Measurements from ENCODE around the gene CYP27A1. TPM values are rescaled to one million over a fixed set of nuclear protein-coding genes. Genes with fewer than 3 reads are reported as not detected.

Gene CYP27A1
- total RNA-seq, 4 donors from 2014 or later: 1.7 to 11.2 (median 6.4) TPM

DNA sequence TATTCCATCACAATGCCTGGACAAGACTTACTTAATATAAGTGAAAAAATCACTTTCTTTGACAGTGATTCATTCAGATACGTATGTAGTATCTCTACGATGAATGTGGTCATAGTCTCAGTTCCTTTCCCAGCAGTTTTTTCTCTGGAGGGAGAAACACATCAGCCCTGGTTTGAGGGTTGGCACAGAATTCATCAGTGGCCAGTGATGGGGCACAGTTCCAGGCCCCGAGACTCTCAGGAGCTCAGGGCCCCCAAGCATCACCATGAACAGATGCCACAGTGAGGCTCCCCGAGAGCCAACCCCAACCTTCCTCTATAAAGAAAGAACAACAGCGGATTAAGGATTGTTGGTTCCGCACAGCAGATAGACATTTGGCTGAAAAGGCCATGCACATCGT is 37.1 kb downstream of the CYP27A1 start:
- WGBS, 2 donors: 86 to 91% methylated on average over 7 of the region's 7 CpGs
- intact Hi-C loops (cut with DNase I): no loop called here
- H3K36me3 ChIP-seq: peaks cover 0 to 44% (median under 1%) of the 10 kb centered on the region in 3 donors
- H3K9me3 ChIP-seq: no peaks in the 10 kb centered on the region
- H3K4me1 ChIP-seq: peaks cover 0 to 8% (median 0%) of the 10 kb centered on the region in 3 donors
- no peak overlapping the region for H3K4me3 ChIP-seq
- no peak for DNase-seq
- TF ChIP-seq POLR2A (IDR thresholded peaks at IDR 0.05): no peak
- TF ChIP-seq, protein P1, sequence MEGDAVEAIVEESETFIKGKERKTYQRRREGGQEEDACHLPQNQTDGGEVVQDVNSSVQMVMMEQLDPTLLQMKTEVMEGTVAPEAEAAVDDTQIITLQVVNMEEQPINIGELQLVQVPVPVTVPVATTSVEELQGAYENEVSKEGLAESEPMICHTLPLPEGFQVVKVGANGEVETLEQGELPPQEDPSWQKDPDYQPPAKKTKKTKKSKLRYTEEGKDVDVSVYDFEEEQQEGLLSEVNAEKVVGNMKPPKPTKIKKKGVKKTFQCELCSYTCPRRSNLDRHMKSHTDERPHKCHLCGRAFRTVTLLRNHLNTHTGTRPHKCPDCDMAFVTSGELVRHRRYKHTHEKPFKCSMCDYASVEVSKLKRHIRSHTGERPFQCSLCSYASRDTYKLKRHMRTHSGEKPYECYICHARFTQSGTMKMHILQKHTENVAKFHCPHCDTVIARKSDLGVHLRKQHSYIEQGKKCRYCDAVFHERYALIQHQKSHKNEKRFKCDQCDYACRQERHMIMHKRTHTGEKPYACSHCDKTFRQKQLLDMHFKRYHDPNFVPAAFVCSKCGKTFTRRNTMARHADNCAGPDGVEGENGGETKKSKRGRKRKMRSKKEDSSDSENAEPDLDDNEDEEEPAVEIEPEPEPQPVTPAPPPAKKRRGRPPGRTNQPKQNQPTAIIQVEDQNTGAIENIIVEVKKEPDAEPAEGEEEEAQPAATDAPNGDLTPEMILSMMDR (IDR thresholded peaks at IDR 0.05): no peak
- no peaks in the 10 kb centered on the region for H3K27me3 ChIP-seq
- H3K27ac ChIP-seq: no peak overlapping the region

DNA sequence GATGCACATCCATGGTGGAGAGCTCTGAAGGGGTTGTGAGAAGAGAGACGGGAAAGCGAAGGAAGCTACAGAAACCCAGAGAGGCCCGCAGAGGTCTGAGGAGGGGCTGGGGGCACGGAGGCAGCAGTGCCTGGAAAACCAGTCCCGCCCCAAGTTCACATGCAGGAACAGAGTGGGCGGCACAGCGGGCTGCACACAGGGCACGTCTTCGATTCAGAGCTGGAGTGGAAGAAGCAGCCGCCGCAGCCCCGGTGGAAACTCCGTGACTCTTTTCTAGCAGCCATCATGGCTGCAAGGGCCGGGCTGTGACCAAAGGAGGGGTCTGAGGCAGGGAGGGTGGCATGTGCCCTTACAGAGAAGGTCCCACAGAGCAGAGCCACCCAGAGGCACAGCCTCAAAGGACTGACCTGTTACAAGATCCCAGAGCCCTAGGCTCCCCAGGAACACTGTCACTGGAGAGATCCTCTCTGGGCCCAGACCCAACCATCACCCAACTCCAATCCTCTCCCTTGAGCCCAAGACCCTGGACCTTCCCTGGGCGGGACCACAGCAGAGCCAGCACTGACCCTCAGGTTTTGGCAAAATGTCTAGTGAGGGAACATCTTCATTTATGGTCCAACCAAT is 38.9 kb downstream of the CYP27A1 start:
- Histone ChIP-seq H3K36me3 (peaks cover 0 to 27% (median 0%) of the 10 kb centered on the region in 3 donors), H3K4me1 (no peaks in the 10 kb centered on the region), H3K27ac (no peak overlapping the region), H3K9me3 (no peaks in the 10 kb centered on the region), H3K4me3 (no peak overlapping the region), H3K27me3 (no peaks in the 10 kb centered on the region)
- TF ChIP-seq POLR2A (IDR thresholded peaks at IDR 0.05): no peak
- TF ChIP-seq, protein P1 (IDR thresholded peaks at IDR 0.05): no peak
- intact Hi-C loops (cut with DNase I): no loop called here
- DNase-seq: no peak
- 86 to 91% methylated on average over 9 to 10 of the region's 15 CpGs for WGBS, 2 donors

DNA sequence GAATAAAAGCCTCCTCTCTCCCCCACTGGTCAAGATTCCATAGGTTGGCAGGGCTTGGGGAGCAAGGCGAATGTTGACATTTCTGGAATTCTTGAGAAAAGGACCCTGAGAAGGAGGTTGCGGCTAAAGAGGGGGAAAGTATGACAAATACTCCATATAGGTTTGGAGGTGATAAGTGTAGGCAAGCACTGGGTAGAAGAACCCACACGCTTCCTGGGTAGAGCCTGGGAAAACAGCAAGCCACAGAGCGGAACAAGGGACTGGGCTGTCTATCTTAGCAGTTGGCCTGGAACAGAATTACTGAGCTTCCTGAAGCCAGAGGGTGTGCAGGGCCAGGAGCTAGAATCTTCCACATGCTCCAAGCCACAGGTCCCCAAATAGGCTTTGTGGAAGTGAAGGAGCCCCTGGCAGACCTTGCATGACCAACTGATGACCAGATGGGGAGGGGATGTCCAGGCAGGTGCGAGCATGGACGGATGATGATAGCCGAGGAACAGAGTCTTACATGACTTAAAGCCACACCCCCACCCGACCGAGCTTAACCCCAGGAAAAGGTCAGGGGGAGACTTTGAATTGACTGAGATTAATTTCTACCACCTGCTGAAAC is 39.8 kb downstream of the CYP27A1 start:
- intact Hi-C loops (cut with DNase I): no loop called here
- Histone ChIP-seq H3K27ac (no peak overlapping the region), H3K36me3 (peaks cover 0 to 18% (median 0%) of the 10 kb centered on the region in 3 donors), H3K9me3 (no peaks in the 10 kb centered on the region), H3K27me3 (no peaks in the 10 kb centered on the region), H3K4me1 (no peaks in the 10 kb centered on the region), H3K4me3 (no peak overlapping the region)
- no peak for DNase-seq
- WGBS, 2 donors: 67 to 73% methylated on average over 6 to 9 of the region's 9 CpGs
- TF ChIP-seq POLR2A (IDR thresholded peaks at IDR 0.05): no peak
- TF ChIP-seq, protein P1 (IDR thresholded peaks at IDR 0.05): no peak

DNA sequence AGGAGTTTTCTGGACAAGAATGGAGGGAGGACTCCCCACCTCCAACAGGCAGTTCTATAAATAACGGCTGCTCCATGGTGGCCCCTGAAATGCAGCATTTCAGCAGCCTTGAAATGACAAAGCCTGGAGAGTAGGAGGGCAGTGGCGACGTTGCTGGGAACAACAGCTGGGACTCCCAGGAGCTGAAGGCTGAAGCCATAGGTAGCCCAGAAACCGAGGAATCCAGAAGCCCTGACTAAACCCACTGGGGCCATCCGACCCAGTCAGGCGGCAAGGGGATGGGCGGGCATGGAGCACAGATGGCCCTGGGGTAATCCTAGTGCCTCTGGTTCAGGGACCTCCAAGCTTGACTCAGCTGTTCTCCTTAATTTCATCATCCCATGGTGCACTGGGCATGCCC is 40.7 kb downstream of the CYP27A1 start:
- H3K27ac ChIP-seq: no peak overlapping the region
- H3K36me3 ChIP-seq: peaks cover 0 to 17% (median 0%) of the 10 kb centered on the region in 3 donors
- intact Hi-C loops (cut with DNase I): no loop called here
- TF ChIP-seq, protein P1 (IDR thresholded peaks at IDR 0.05): no peak
- TF ChIP-seq POLR2A (IDR thresholded peaks at IDR 0.05): no peak
- DNase-seq: no peak
- WGBS, 2 donors: 74 to 83% methylated on average over 3 of the region's 7 CpGs
- no peaks in the 10 kb centered on the region for H3K9me3 ChIP-seq
- H3K4me3 ChIP-seq: no peak overlapping the region
- H3K4me1 ChIP-seq: no peaks in the 10 kb centered on the region
- H3K27me3 ChIP-seq: no peaks in the 10 kb centered on the region

DNA sequence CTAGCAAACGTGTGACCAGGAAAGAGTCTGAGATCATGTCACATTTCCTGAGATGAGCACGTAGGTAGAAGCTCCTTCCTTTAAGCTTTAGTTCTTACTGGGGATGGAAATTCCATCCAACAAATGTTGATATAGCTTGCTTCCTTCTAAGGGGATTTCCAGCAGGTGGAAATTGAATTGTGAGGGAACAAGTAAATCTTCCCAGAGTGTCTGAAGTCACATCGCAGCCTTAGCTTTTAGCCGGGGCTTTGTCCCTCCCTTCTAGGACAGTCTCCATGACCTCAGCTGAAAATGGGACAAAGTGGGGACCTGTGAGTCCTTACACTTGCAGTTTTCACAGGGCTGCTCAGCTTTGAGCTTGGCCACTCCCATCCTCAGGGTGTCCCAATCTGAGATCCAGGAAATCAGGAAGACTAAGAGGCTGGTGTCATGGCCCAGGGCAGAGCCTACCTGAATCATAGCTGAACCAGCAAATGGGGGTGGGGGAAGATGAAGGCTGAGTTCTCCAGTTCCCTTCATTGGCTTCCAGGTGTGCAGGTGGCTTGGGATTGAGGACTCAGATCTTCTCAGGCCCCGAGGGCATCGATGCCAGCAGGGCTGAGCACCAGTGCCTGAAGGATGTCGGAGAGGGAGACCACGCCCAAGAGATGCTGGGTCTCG is 41.4 kb downstream of the CYP27A1 start:
- intact Hi-C loops (cut with DNase I): no loop called here
- TF ChIP-seq POLR2A (IDR thresholded peaks at IDR 0.05): no peak
- TF ChIP-seq, protein P1 (IDR thresholded peaks at IDR 0.05): no peak
- Histone ChIP-seq H3K4me1 (no peaks in the 10 kb centered on the region), H3K9me3 (no peaks in the 10 kb centered on the region), H3K27ac (no peak overlapping the region), H3K27me3 (peaks cover 0 to 7% (median 0%) of the 10 kb centered on the region in 4 donors), H3K36me3 (peaks cover 0 to 12% (median 0%) of the 10 kb centered on the region in 3 donors), H3K4me3 (no peak overlapping the region)
- no peak for DNase-seq
- WGBS, 2 donors: 61 to 76% methylated on average over 4 to 8 of the region's 9 CpGs
